ENCODE data around the gene ZNF396. TPM values are rescaled to one million over a fixed set of nuclear protein-coding genes. Genes with fewer than 3 reads are reported as not detected.

The ZNF396 gene
- polyA plus RNA-seq, 1 donor: 0.96 TPM

- DNase-seq (ENCODE audit: low read depth): no peak
Measured at GRCh38 chr18:35383136-35383535, 6.0 kb upstream of the ZNF396 start.

GRCh38 chr18:35379421-35379820 is 2.3 kb upstream of the ZNF396 start:
- DNase-seq (ENCODE audit: low read depth): no peak

DNA sequence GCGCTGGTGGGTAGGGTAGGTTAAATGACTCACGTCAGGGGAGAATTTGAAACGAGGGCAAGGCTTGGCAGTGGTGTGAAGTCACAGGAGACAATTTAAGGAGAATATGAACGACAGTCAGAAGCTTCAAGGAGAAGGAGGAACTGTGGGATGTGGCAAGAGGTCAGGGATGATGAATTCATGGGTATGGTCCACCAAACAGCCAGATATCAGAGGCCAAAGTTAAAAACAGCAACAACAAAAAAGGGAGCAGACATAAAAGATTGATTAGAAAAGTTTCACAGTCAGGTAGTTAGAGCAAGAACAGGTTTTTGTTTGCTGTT is 1.4 kb upstream of the ZNF396 start:
- DNase-seq (ENCODE audit: low read depth): no peak

DNA sequence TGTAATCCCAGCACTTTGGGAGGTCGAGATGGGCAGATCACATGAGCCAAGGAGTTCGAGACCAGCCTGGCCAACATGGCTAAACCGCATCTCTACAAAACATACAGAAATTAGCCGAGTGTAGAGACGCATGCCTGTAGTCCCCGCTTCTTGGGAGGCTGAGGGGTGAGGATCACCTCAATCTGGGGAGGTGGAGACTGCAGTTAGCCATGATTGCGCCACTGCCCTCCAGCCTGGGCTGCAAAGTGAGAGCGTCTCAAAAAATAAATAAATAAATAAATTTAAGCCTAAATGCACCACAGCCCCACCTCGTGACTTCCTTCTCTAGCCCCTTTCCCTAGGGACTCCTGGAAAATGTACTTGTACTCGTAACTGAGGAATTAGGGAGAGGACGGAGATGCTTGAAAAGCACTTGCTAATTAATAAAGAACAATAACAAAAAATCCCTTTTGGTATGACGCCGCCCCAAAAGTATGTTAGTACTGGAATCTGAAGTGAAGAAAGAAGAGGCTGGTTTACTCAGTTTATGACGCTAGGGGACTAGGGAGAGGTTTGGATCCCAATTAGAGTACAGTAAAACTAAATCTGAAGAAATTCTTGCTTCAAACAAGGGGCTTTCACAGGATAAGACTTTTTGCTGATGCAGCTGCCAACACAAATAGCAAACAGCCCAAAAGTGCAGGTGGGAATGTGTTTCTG is 887 bp upstream of the ZNF396 start:
- DNase-seq (ENCODE audit: low read depth): no peak

GRCh38 chr18:35376393-35376741 is 770 bp downstream of the ZNF396 start:
- DNase-seq (ENCODE audit: low read depth): no peak

- no peak for DNase-seq (ENCODE audit: low read depth)
Measured at GRCh38 chr18:35374708-35375107, 2.4 kb downstream of the ZNF396 start.

DNA sequence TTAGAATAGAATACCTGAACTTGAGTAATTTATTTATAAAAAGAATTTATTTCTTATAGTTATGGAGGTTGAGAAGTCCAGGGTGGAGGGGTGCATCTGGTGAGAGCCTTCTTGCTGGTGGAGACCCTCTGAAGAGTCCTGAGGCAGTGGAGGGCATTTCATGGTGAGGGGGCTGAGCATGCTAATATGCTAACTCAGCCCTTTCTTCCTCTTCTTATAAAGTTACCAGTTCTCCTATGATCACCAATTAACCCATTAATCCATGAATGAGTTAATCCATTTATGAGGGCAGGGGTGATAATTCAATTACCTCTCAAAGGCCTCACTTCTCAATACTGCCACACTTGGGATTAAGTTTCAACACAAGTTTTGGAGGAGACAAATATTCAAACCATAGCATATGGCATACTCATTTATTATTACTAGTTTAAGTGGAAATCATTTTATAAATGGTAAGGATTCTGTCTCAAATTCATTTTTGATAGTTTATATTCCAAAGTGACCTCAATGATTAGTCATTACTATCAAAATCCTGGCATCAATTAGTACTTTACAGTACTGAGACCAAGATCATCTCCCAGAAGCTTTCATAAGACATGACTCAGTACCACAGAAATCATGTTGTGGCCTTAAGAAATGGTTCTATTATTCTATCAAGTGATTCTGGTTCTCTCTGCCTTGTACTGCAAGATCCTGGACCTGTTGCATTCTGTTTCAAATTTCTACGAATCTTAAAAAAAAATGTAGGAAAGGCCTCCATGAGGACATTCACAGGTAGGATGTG is 5.5 kb downstream of the ZNF396 start:
- DNase-seq (ENCODE audit: low read depth): no peak

DNA sequence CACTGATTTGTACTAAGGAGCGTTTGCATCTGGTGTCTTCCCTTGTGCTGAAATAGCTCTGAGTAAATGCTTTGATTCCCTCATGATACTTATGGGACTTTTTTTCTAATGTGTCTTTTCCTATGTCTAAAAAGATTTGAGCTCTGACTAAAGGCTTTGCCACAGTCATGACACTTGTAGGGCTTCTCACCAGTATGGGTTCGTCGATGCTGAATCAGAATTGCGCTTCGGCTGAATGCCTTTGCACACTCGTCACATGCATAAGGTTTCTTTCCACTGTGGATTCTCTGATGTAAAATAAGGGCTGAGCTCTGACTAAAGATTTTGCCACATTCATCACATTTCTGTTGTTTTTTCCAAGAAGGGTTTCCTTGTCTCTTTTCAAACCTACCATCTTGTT is 8.0 kb downstream of the ZNF396 start:
- DNase-seq (ENCODE audit: low read depth): no peak

DNA sequence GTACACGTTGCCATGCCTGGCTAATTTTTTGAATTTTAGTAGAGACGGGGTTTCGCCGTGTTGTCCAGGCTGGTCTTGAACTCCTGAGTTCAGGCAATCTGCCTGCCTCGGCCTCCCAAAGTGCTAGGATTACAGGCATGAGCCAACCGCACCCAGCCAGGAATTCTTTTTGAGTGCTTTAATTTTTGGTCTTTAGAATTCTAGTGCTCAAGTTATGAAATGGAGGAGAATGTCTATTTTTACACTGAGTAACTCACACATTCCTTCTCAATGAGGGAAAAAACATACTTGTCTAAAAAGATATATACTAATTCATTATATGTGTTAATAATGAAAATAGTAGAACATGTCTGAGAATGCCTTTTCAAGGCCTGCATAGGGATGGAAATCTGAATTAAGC is 8.5 kb downstream of the ZNF396 start:
- no peak for DNase-seq (ENCODE audit: low read depth)

DNA sequence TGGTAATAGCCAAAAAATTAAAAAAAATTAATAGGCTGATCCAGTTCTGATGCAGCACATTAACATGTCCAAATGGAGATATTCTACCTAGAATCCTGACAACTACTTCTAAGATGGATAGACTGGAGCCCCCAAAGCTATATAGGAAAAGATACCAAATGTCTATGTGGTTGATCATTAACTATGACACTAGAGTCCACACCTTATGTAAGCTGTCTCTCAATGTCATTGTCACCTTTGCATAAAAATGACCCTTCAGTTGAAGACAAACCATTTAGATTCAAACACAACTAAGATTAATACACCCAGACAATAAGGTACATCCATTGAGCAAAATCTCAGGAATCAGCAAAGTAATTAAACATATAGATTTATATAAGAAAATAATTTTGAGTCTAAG is 14.6 kb downstream of the ZNF396 start:
- no peak for DNase-seq (ENCODE audit: low read depth)

DNA sequence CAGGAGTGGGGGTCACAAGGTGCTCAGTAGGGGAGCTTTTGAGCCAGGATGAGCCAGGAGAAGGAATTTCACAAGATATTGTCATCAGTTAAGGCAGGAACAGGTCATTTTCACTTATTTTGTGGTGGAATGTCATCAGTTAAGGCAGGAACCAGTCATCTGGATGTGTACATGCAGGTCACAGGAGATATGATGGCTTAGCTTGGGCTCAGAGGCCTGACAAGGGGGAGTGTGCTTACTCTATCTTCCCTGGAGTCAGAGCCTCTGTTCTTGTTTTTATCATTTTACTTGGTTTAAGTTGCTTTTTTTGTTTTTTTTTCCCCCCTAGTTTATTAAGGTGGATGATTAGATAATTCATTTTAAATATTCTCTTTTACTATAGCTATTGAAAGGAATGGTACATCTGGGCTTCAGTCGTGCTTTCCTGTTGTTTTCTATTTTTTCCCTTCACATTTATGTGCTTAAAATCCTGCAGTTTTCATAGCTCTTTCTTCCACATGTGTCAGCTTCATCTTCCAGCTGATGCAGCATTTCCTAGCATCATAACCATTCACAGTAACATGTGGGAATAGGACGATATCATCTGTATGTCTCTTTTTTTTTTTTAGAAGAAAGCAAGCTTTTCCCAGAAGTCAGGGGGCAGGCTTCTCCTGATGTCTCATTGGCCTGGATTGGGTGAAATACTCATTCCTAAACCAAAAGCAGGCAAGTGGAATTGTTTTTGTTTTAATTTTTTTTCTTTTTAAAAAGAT is 15.4 kb downstream of the ZNF396 start:
- DNase-seq (ENCODE audit: low read depth): no peak

DNA sequence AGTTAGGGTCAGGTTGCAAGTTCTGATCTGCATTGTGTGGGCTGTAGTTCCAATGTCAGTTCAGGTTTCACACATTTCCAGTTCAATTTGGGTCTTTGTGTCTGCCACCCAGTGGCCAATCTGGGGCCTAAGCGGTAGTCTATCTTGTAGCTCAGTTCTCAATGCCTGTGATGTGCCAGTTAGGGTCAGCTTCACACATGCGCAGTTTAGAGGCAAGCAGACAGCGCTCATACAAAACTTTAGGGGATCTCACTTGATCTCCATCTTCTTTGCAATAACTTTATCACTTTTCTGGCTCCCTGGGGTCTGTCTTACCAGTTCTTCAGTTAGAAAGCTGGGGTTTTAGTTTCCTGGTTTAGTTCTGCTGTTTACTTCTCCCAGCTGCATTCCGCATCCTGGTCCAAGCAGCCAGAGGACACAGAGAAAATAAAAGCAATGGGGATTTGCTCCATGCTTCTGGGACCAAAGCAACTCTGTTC is 22.0 kb downstream of the ZNF396 start:
- DNase-seq (ENCODE audit: low read depth): peak; percentile 40

- no peak for DNase-seq (ENCODE audit: low read depth)
Measured at GRCh38 chr18:35352778-35353177, 24.4 kb downstream of the ZNF396 start.

GRCh38 chr18:35352283-35352682 is 24.9 kb downstream of the ZNF396 start:
- no peak for DNase-seq (ENCODE audit: low read depth)

- DNase-seq (ENCODE audit: low read depth): no peak
Measured at GRCh38 chr18:35348001-35348400, 29.1 kb downstream of the ZNF396 start.

DNA sequence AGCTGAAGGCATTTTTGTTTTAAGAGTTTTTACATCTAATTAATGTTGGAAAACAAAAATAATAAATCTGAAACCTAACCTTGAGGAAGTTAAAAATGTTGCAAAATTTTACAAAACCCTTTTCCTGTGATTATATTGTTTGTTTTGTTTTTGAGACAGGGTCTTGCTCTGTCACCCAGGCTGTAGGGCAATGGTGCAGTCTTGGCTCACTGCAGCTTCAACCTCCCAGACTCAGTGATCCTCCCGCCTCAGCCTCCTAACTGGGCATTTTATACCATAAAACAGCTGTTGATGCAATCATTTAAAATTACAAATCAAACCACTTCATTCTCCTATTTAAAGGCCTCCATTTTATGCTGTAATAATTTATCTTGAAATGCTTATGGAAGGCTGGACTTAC is 31.2 kb downstream of the ZNF396 start:
- DNase-seq (ENCODE audit: low read depth): no peak

DNA sequence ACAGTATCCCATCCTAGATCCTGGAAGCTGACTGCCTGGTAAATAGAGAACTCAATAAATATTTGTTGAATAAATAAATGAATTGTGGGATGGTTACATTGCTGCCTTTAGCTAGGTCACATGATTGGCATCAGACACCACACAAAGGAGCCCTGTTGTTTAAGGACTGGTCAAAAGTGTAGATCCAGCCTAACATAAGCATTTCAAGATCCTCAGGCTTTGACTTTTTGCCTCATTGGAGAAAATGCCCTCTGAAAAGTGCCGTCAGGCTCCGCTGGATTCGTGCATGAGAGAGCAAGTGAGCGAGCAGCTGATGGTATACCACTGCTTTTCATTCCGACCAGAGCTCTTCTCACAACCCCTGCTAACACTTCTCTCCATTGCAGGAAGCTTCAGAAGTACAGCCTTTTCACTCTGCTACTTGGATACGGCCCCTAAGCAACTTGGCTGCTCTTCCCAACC is 31.6 kb downstream of the ZNF396 start:
- peak; percentile 9 for DNase-seq (ENCODE audit: low read depth)

DNA sequence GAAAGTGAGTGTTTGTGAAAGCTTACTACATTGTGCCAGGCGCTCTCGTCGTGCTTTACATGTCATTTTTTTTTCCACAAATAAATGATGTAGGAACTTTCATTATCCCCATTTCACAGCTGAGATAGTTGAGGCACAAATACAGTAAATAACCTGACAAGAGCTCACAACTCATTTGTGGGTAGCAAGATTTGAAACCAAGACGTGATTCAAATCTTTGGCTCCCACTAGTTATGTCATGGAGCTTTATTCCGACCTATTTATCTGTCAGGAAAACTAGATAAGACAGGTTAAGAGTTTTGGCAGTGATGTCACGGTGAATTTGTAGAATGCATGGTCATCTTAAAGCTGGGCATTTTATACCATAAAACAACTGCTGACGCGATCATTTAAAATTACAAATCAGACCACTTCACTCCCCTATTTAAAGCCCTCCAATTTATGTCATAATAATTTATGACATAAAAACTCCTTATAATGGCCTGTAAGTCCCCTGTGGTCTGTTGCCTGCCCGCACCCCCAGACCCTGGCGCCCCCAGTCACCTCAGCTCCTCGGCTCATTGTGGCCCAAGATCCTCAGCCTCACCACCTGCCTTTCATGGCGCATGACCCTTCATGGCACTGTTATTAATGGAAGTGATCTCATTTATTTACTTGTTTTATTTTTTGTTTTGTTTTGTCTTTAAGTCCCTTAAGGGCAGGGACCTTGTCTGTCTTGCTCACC is 32.2 kb downstream of the ZNF396 start:
- DNase-seq (ENCODE audit: low read depth): no peak

GRCh38 chr18:35343936-35344735 is 33.0 kb downstream of the ZNF396 start, which contains the start of gene ZNF24:
TSS of gene ZNF24 (minus strand) at chr18:35344420. CDS start at chr18:35340650, 3,770 bp downstream.
- peak; percentile 80 for DNase-seq (ENCODE audit: low read depth)

- no peak for DNase-seq (ENCODE audit: low read depth)
Measured at GRCh38 chr18:35343488-35343935, 33.6 kb downstream of the ZNF396 start.

DNA sequence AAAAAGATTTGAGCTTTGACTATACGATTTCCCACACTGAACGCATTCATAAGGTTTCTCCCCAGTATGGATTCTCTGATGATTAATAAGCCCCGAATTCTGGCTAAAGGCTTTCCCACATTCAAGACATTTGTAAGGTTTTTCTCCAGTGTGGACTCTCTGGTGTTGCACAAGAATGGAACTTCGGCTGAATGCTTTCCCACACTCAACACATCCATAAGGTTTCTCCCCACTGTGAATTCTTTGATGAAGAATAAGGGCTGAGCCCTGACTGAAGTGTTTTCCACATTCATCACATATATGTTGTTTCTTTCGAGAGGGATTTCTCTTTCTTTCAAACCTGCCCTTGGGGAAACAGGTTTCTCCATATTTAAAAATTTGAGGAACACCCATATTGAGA is 39.9 kb downstream of the ZNF396 start:
- DNase-seq (ENCODE audit: low read depth): no peak
